ENCODE results near the gene SLIT3. TPM values are rescaled to one million over a fixed set of nuclear protein-coding genes. Genes with fewer than 3 reads are reported as not detected.

Gene SLIT3
- total and polyA plus RNA-seq, 2 experiments from 2014 or later, result 0.59 to 0.71 TPM

DNA sequence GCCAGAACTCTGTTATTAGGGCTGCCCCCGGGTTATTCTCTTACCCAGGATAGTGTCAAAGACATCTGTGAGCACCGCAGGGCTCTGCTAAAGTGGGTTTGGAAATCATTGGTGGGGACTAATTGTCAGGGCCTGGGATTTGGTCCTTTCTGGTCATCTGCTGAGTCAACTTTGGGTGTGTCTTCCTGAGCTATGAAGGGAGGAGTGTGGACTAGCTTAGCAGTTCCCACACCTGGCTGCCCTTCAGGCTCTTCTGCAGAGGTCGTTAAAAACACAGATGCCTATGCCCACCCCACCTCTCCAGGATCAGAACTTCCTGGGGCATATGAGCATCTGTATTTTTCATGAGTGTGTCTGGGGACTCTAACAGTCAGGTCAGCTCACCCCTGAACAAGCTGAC lies 352.2 kb downstream of the SLIT3 start:
- no peaks in the 10 kb centered on the region for H3K36me3 ChIP-seq (ENCODE audit: insufficient read depth)
- H3K4me3 ChIP-seq, result no peak overlapping the region
- Mint-ChIP-seq H3K36me3 (ENCODE audit: low read depth) (no peaks in the 10 kb centered on the region), H3K27ac (no peak overlapping the region), H3K4me3 (no peak overlapping the region), H3K27me3 (ENCODE audit: insufficient read depth, low read depth, poor library complexity) (peaks cover 4% of the 10 kb centered on the region), H3K9me3 (no peaks in the 10 kb centered on the region), H3K4me1 (peaks cover 18% of the 10 kb centered on the region)
- no peaks in the 10 kb centered on the region for H3K9me2 ChIP-seq (ENCODE audit: insufficient read depth)
- peaks cover 3% of the 10 kb centered on the region; the same call in 1 of the 2 replicates for H3K4me1 ChIP-seq (ENCODE audit: insufficient read depth)
- DNase-seq (ENCODE audit: low spot score), result no peak
- no peaks in the 10 kb centered on the region for H3F3A ChIP-seq (replicated peaks; ENCODE audit: low read depth)
- no peaks in the 10 kb centered on the region for H3K27me3 ChIP-seq (ENCODE audit: insufficient read depth)
- H3K79me2 ChIP-seq (replicated peaks; ENCODE audit: insufficient read depth), result no peaks in the 10 kb centered on the region
- TF ChIP-seq, protein P1, sequence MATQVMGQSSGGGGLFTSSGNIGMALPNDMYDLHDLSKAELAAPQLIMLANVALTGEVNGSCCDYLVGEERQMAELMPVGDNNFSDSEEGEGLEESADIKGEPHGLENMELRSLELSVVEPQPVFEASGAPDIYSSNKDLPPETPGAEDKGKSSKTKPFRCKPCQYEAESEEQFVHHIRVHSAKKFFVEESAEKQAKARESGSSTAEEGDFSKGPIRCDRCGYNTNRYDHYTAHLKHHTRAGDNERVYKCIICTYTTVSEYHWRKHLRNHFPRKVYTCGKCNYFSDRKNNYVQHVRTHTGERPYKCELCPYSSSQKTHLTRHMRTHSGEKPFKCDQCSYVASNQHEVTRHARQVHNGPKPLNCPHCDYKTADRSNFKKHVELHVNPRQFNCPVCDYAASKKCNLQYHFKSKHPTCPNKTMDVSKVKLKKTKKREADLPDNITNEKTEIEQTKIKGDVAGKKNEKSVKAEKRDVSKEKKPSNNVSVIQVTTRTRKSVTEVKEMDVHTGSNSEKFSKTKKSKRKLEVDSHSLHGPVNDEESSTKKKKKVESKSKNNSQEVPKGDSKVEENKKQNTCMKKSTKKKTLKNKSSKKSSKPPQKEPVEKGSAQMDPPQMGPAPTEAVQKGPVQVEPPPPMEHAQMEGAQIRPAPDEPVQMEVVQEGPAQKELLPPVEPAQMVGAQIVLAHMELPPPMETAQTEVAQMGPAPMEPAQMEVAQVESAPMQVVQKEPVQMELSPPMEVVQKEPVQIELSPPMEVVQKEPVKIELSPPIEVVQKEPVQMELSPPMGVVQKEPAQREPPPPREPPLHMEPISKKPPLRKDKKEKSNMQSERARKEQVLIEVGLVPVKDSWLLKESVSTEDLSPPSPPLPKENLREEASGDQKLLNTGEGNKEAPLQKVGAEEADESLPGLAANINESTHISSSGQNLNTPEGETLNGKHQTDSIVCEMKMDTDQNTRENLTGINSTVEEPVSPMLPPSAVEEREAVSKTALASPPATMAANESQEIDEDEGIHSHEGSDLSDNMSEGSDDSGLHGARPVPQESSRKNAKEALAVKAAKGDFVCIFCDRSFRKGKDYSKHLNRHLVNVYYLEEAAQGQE (IDR thresholded peaks at IDR 0.05; ENCODE audit: unreplicated experiment), result no peak
- TF ChIP-seq POLR2AphosphoS5 (IDR thresholded peaks at IDR 0.05; ENCODE audit: low read depth) (no peak), NANOG (IDR thresholded peaks at IDR 0.05; ENCODE audit: borderline replicate concordance) (no peak), ZNF114 (CRISPR knock-in tag; IDR thresholded peaks at IDR 0.05) (no peak), EZH2phosphoT487 (IDR thresholded peaks at IDR 0.05; ENCODE audit: unreplicated experiment) (no peak), CREB1 (CRISPR knock-in tag; IDR thresholded peaks at IDR 0.05; ENCODE audit: low read depth) (no peak), STAT1 (IDR thresholded peaks at IDR 0.05; ENCODE audit: unreplicated experiment) (no peak), ZNF331 (CRISPR knock-in tag; IDR thresholded peaks at IDR 0.05; ENCODE audit: low read depth) (no peak), EZH2 (IDR thresholded peaks at IDR 0.05; ENCODE audit: low read depth, unreplicated experiment) (no peak), JUNB (IDR thresholded peaks at IDR 0.05; ENCODE audit: unreplicated experiment) (no peak)
- TF ChIP-seq, protein P2, sequence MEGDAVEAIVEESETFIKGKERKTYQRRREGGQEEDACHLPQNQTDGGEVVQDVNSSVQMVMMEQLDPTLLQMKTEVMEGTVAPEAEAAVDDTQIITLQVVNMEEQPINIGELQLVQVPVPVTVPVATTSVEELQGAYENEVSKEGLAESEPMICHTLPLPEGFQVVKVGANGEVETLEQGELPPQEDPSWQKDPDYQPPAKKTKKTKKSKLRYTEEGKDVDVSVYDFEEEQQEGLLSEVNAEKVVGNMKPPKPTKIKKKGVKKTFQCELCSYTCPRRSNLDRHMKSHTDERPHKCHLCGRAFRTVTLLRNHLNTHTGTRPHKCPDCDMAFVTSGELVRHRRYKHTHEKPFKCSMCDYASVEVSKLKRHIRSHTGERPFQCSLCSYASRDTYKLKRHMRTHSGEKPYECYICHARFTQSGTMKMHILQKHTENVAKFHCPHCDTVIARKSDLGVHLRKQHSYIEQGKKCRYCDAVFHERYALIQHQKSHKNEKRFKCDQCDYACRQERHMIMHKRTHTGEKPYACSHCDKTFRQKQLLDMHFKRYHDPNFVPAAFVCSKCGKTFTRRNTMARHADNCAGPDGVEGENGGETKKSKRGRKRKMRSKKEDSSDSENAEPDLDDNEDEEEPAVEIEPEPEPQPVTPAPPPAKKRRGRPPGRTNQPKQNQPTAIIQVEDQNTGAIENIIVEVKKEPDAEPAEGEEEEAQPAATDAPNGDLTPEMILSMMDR (conservative IDR thresholded peaks at IDR 0.05; ENCODE audit: low read depth in 2 of 2), result no peak
- TF ChIP-seq, protein P3, sequence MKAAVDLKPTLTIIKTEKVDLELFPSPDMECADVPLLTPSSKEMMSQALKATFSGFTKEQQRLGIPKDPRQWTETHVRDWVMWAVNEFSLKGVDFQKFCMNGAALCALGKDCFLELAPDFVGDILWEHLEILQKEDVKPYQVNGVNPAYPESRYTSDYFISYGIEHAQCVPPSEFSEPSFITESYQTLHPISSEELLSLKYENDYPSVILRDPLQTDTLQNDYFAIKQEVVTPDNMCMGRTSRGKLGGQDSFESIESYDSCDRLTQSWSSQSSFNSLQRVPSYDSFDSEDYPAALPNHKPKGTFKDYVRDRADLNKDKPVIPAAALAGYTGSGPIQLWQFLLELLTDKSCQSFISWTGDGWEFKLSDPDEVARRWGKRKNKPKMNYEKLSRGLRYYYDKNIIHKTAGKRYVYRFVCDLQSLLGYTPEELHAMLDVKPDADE (IDR thresholded peaks at IDR 0.05), result no peak
- H3K27ac ChIP-seq (ENCODE audit: low read depth), result no peak overlapping the region
- ATAC-seq, result no peak
- H4K20me1 ChIP-seq (replicated peaks; ENCODE audit: insufficient read depth), result peaks cover 4% of the 10 kb centered on the region; the same call in 1 of the 2 replicates
- no peak overlapping the region for H2AFZ ChIP-seq
- no peak overlapping the region for H3K4me2 ChIP-seq

All from GM23338 (cell line).